Measurements from ENCODE around the gene TMEM132E.

- no peak for TF ChIP-seq CTCF (IDR thresholded peaks at IDR 0.05)
- TF ChIP-seq POLR2A (IDR thresholded peaks at IDR 0.05), result no peak
Measured at GRCh38 chr17:34675605-34676004, 96.2 kb downstream of the TMEM132E start.

Data from vagina (tissue), 2 donors.